GM19372 (cell line): Measurements from ENCODE around the gene SEMA3D.

Experiments used
- ATAC-seq: cut with Tn5 transposase; IDR thresholded peaks from one replicate; pipeline ENCODE4 v1.9.1; 2021; ENCODE audit warnings: mild to moderate bottlenecking, low read depth, moderate library complexity; ENCODE audit not compliant: unreplicated experiment

The SEMA3D gene

GRCh38 chr7:85185424-85186082, 1.3 kb downstream of the SEMA3D start:
- ATAC-seq, result no peak

GRCh38 chr7:85184599-85185423, 2.0 kb downstream of the SEMA3D start:
- no peak for ATAC-seq

- ATAC-seq, result no peak
These were observed 3.6 kb downstream of the SEMA3D start for GRCh38 chr7:85183296-85183695.

- ATAC-seq, result no peak
These were observed 8.1 kb downstream of the SEMA3D start for GRCh38 chr7:85178531-85179298.

- ATAC-seq, result no peak
These were observed 9.5 kb downstream of the SEMA3D start for GRCh38 chr7:85177316-85177715.

- ATAC-seq, result no peak
These were observed 10.7 kb downstream of the SEMA3D start for GRCh38 chr7:85176197-85176596.

GRCh38 chr7:85175217-85175616, 11.6 kb downstream of the SEMA3D start:
- no peak for ATAC-seq

GRCh38 chr7:85172530-85172941, 14.3 kb downstream of the SEMA3D start:
- no peak for ATAC-seq

GRCh38 chr7:85167636-85168035, 19.2 kb downstream of the SEMA3D start:
- ATAC-seq, result no peak

- no peak for ATAC-seq
These were observed 21.6 kb downstream of the SEMA3D start for GRCh38 chr7:85165263-85165662.

- no peak for ATAC-seq
These were observed 22.5 kb downstream of the SEMA3D start for GRCh38 chr7:85164376-85164775.

GRCh38 chr7:85162721-85163120, 24.1 kb downstream of the SEMA3D start:
- no peak for ATAC-seq

GRCh38 chr7:85160223-85160622, 26.6 kb downstream of the SEMA3D start:
- peak; percentile 78 for ATAC-seq

GRCh38 chr7:85159003-85159402, 27.9 kb downstream of the SEMA3D start:
- ATAC-seq, result no peak

GRCh38 chr7:85156661-85157208, 30.1 kb downstream of the SEMA3D start:
- no peak for ATAC-seq

GRCh38 chr7:85154282-85154937, 32.4 kb downstream of the SEMA3D start:
- ATAC-seq, result no peak

- no peak for ATAC-seq
These were observed 33.1 kb downstream of the SEMA3D start for GRCh38 chr7:85153715-85154114.

GRCh38 chr7:85150624-85151023, 36.2 kb downstream of the SEMA3D start:
- no peak for ATAC-seq

- ATAC-seq, result no peak
These were observed 42.1 kb downstream of the SEMA3D start for GRCh38 chr7:85144771-85145170.

- no peak for ATAC-seq
These were observed 50.9 kb downstream of the SEMA3D start for GRCh38 chr7:85135977-85136376.
